Measurements from ENCODE around the gene SCAI. TPM values are rescaled to one million over a fixed set of nuclear protein-coding genes. Genes with fewer than 3 reads are reported as not detected.

SCAI gene
- total RNA-seq, 2 experiments from 2014 or later = 21.5 to 25.0 TPM

DNA sequence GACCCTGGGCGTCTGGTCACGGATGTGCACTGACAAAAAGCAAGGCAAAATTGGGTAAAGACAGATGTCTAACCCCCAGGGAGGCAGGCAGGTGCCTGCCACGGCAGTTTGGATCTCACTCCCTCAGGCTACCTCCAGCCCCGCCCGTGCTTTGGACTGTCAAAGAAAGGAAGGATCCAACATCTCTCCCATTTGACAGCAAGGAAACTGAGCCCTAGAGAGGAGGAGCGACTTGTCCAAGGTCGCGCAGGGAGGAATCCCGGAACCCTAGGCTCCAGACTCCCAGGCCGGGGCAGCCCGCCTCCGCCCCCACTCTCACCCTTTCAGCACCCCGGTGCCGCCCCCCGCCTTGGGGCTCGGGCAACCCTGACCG, 202.8 kb downstream of the SCAI start:
- no peaks in the 10 kb centered on the region for H4K20me1 ChIP-seq (ENCODE audit: insufficient read depth, low read length)
- peak; percentile 93 for DNase-seq (ENCODE audit: low spot score)
- H3K4me3 ChIP-seq (ENCODE audit: low read depth, low read length, poor library complexity, severe bottlenecking) = peak overlapping the region; percentile 81
- BruUV-seq (replicated peaks) = no TSS peak
- H3K79me2 ChIP-seq (ENCODE audit: insufficient read depth, low read depth, low read length) = peaks cover 8% of the 10 kb centered on the region; the same call in 1 of the 2 replicates
- peaks cover 57% of the 10 kb centered on the region for H3K4me1 ChIP-seq (ENCODE audit: insufficient read depth, low read length, poor library complexity, severe bottlenecking)
- H2AFZ ChIP-seq (ENCODE audit: low read length) = peak overlapping the region; percentile 82
- ChIA-PET CTCF (ENCODE audit: unreplicated experiment) (no interaction called here), POLR2A (interaction anchor here (0.8 to 1.9 kb wide), 3 partner anchors 12 to 175 kb away, joined by 4 to 5 read pairs (median 5); no protein-coding TSS in a partner anchor)
- H3K9me2 ChIP-seq (ENCODE audit: insufficient read depth, low read length) = no peaks in the 10 kb centered on the region
- intact Hi-C loops (cut with micrococcal nuclease; ENCODE audit: unreplicated experiment) = loop anchor here (2.0 to 5.0 kb wide), 3 partner anchors 72 to 180 kb away; partner anchors contain the start of gene NR6A1
- H3K4me2 ChIP-seq (ENCODE audit: low read length) = peak overlapping the region; percentile 91
- no peak for TF ChIP-seq EZH2phosphoT487 (IDR thresholded peaks at IDR 0.05; ENCODE audit: borderline replicate concordance, low read depth, low read length)
- TF ChIP-seq, protein P1, sequence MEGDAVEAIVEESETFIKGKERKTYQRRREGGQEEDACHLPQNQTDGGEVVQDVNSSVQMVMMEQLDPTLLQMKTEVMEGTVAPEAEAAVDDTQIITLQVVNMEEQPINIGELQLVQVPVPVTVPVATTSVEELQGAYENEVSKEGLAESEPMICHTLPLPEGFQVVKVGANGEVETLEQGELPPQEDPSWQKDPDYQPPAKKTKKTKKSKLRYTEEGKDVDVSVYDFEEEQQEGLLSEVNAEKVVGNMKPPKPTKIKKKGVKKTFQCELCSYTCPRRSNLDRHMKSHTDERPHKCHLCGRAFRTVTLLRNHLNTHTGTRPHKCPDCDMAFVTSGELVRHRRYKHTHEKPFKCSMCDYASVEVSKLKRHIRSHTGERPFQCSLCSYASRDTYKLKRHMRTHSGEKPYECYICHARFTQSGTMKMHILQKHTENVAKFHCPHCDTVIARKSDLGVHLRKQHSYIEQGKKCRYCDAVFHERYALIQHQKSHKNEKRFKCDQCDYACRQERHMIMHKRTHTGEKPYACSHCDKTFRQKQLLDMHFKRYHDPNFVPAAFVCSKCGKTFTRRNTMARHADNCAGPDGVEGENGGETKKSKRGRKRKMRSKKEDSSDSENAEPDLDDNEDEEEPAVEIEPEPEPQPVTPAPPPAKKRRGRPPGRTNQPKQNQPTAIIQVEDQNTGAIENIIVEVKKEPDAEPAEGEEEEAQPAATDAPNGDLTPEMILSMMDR (conservative IDR thresholded peaks at IDR 0.05; ENCODE audit: low read length) = no peak
- no peaks in the 10 kb centered on the region for H3K9me3 ChIP-seq (ENCODE audit: low read length)
- peak overlapping the region; percentile 91 for H3K27ac ChIP-seq (ENCODE audit: low read depth, low read length, poor library complexity, severe bottlenecking)
- peaks cover 32% of the 10 kb centered on the region for H3K36me3 ChIP-seq (ENCODE audit: insufficient read depth, low read length)

DNA sequence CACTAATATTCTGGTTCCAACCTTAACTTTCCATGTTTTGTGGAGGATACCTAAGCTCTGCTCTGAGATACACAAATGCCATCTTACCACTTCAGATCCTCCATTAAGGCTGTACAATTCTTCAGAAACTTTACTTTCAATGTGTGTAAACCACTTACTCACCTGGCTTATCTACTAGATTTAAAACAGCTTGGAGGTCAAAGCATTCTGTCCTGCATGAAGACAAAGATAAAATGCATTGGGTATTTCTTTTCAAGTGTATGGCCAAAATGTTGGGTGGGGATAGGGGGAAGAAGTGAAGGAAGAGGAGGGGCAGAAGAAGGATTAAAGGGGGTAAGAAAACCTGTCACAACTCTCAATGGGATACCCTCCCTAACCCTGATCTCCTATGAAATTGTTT, 203.4 kb downstream of the SCAI start:
- POLR2A ChIA-PET = interaction anchor here (0.5 to 1.9 kb wide), 8 partner anchors 10 to 422 kb away, joined by 3 to 6 read pairs (median 5); no protein-coding TSS in a partner anchor
- peaks cover 63% of the 10 kb centered on the region for H3K4me1 ChIP-seq (ENCODE audit: insufficient read depth, low read length, poor library complexity, severe bottlenecking)
- H2AFZ ChIP-seq (ENCODE audit: low read length) = peak overlapping the region; percentile 82; the same call in 1 of the 2 replicates
- TF ChIP-seq, protein P1 (conservative IDR thresholded peaks at IDR 0.05; ENCODE audit: low read length) = no peak
- no peak for TF ChIP-seq EZH2phosphoT487 (IDR thresholded peaks at IDR 0.05; ENCODE audit: borderline replicate concordance, low read depth, low read length)
- peak overlapping the region; percentile 91 for H3K27ac ChIP-seq (ENCODE audit: low read depth, low read length, poor library complexity, severe bottlenecking)
- no peaks in the 10 kb centered on the region for H3K9me2 ChIP-seq (ENCODE audit: insufficient read depth, low read length)
- peaks cover 8% of the 10 kb centered on the region; the same call in 1 of the 2 replicates for H3K79me2 ChIP-seq (ENCODE audit: insufficient read depth, low read depth, low read length)
- intact Hi-C loops (cut with micrococcal nuclease; ENCODE audit: unreplicated experiment) = loop anchor here (2.0 to 5.0 kb wide), 3 partner anchors 71 to 181 kb away; partner anchors contain the start of gene NR6A1
- H3K36me3 ChIP-seq (ENCODE audit: insufficient read depth, low read length) = peaks cover 38% of the 10 kb centered on the region
- H3K4me3 ChIP-seq (ENCODE audit: low read depth, low read length, poor library complexity, severe bottlenecking) = peak overlapping the region; percentile 81
- no peaks in the 10 kb centered on the region for H3K9me3 ChIP-seq (ENCODE audit: low read length)
- peak overlapping the region; percentile 91 for H3K4me2 ChIP-seq (ENCODE audit: low read length)
- CTCF ChIA-PET (ENCODE audit: unreplicated experiment) = no interaction called here
- no peaks in the 10 kb centered on the region for H4K20me1 ChIP-seq (ENCODE audit: insufficient read depth, low read length)
- DNase-seq (ENCODE audit: low spot score) = peak; percentile 28
- TSS peak; percentile 69 for BruUV-seq (replicated peaks)

DNA sequence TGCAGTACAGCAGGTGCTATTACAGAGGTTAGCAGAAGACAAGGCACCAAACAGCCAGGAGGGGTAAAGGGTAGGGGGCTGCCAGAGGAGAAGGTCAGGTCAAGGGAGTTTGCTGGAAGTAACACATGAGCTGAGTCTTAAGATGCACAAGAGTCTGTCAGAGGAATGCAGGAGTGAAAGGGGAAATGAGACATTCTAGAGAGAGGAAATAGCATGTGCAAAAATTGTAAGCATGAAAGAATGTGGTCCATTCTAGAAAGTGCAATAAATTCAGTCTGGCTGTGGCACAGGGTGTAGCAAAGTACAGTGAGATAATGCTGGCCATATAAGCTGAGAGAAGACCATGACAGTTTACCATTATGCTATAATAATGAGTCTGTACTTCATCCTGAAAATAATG, 209.0 kb downstream of the SCAI start:
- ChIA-PET CTCF (ENCODE audit: unreplicated experiment) (no interaction called here), POLR2A (no interaction called here)
- Histone ChIP-seq H3K9me2 (ENCODE audit: insufficient read depth, low read length) (no peaks in the 10 kb centered on the region), H4K20me1 (ENCODE audit: insufficient read depth, low read length) (no peaks in the 10 kb centered on the region), H3K4me3 (ENCODE audit: low read depth, low read length, poor library complexity, severe bottlenecking) (no peak overlapping the region), H3K27ac (ENCODE audit: low read depth, low read length, poor library complexity, severe bottlenecking) (peak overlapping the region; percentile 64), H3K36me3 (ENCODE audit: insufficient read depth, low read length) (peaks cover 81% of the 10 kb centered on the region), H3K4me2 (ENCODE audit: low read length) (peak overlapping the region; percentile 53), H3K4me1 (ENCODE audit: insufficient read depth, low read length, poor library complexity, severe bottlenecking) (peaks cover 47% of the 10 kb centered on the region), H2AFZ (ENCODE audit: low read length) (no peak overlapping the region), H3K9me3 (ENCODE audit: low read length) (no peaks in the 10 kb centered on the region), H3K79me2 (ENCODE audit: insufficient read depth, low read depth, low read length) (peaks cover 8% of the 10 kb centered on the region; the same call in 1 of the 2 replicates)
- TF ChIP-seq, protein P1 (conservative IDR thresholded peaks at IDR 0.05; ENCODE audit: low read length) = no peak
- TF ChIP-seq EZH2phosphoT487 (IDR thresholded peaks at IDR 0.05; ENCODE audit: borderline replicate concordance, low read depth, low read length) = no peak
- peak; percentile 81 for DNase-seq (ENCODE audit: low spot score)
- no TSS peak for BruUV-seq (replicated peaks)
- intact Hi-C loops (cut with micrococcal nuclease; ENCODE audit: unreplicated experiment) = no loop called here

All from OCI-LY7 (cell line).